ENCODE measurements around the gene CSF3R. TPM values are rescaled to one million over a fixed set of nuclear protein-coding genes. Genes with fewer than 3 reads are reported as not detected.

CSF3R gene
- total RNA-seq, 1 donor from 2014 or later = not detected

DNA sequence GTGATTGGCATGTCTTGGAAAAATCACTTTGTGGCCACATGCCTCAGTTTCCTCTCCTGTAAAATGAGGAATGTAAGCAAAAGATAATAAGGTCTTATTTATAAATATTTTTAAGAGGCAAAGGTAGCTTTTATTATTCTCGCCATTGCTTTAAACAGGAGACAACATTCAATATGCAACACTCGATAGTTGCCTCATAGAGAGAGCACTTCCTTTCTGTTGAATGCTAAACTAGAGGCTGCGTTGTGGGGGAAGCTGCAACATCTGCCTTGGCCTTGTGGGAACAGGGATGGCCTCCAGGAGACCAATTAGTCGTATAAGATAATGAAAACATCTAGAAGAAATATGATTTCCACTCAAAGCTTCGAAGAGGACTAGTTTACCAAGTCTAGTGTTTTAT, 36.0 kb downstream of the CSF3R start:
- peaks cover 5% of the 10 kb centered on the region for H3K9me3 Mint-ChIP-seq (ENCODE audit: unreplicated experiment)
- peak overlapping the region; percentile 50 for H3K27ac Mint-ChIP-seq (ENCODE audit: unreplicated experiment)
- no peak for DNase-seq
- H3K36me3 Mint-ChIP-seq (ENCODE audit: unreplicated experiment) = no peaks in the 10 kb centered on the region
- peaks cover 6% of the 10 kb centered on the region for H3K27me3 Mint-ChIP-seq (ENCODE audit: unreplicated experiment)
- TF ChIP-seq, protein P1, sequence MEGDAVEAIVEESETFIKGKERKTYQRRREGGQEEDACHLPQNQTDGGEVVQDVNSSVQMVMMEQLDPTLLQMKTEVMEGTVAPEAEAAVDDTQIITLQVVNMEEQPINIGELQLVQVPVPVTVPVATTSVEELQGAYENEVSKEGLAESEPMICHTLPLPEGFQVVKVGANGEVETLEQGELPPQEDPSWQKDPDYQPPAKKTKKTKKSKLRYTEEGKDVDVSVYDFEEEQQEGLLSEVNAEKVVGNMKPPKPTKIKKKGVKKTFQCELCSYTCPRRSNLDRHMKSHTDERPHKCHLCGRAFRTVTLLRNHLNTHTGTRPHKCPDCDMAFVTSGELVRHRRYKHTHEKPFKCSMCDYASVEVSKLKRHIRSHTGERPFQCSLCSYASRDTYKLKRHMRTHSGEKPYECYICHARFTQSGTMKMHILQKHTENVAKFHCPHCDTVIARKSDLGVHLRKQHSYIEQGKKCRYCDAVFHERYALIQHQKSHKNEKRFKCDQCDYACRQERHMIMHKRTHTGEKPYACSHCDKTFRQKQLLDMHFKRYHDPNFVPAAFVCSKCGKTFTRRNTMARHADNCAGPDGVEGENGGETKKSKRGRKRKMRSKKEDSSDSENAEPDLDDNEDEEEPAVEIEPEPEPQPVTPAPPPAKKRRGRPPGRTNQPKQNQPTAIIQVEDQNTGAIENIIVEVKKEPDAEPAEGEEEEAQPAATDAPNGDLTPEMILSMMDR (IDR thresholded peaks at IDR 0.05; ENCODE audit: partially characterized antibody, unreplicated experiment) = no peak
- H3K4me1 Mint-ChIP-seq (ENCODE audit: low read depth, unreplicated experiment) = peaks cover 28% of the 10 kb centered on the region
- no peak overlapping the region for H3K4me3 Mint-ChIP-seq (ENCODE audit: unreplicated experiment)

DNA sequence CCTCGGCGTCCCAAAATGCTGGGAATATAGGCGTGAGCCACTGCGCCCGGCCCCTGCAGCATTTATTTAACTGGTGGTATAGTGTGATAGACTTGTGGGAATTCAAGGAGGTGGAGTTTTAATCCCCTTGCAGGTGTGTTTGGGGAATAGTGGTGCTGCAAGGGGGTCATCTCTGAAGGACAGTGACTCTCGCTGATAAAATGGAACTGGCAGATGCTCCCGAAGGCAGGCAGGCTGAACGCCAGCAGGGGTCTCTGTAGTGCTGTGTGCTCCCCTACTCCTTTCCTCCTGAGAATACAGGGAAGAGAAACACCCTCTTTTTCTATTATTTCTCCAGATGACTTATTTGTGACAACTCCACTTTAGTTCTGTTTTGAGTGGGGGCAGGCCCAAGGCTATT, 36.4 kb downstream of the CSF3R start:
- H3K9me3 Mint-ChIP-seq (ENCODE audit: unreplicated experiment) = peaks cover 4% of the 10 kb centered on the region
- TF ChIP-seq, protein P1 (IDR thresholded peaks at IDR 0.05; ENCODE audit: partially characterized antibody, unreplicated experiment) = no peak
- peaks cover 24% of the 10 kb centered on the region for H3K4me1 Mint-ChIP-seq (ENCODE audit: low read depth, unreplicated experiment)
- DNase-seq = peak; percentile 62
- peaks cover 2% of the 10 kb centered on the region for H3K27me3 Mint-ChIP-seq (ENCODE audit: unreplicated experiment)
- no peak overlapping the region for H3K4me3 Mint-ChIP-seq (ENCODE audit: unreplicated experiment)
- H3K36me3 Mint-ChIP-seq (ENCODE audit: unreplicated experiment) = no peaks in the 10 kb centered on the region
- H3K27ac Mint-ChIP-seq (ENCODE audit: unreplicated experiment) = peak overlapping the region; percentile 46

DNA sequence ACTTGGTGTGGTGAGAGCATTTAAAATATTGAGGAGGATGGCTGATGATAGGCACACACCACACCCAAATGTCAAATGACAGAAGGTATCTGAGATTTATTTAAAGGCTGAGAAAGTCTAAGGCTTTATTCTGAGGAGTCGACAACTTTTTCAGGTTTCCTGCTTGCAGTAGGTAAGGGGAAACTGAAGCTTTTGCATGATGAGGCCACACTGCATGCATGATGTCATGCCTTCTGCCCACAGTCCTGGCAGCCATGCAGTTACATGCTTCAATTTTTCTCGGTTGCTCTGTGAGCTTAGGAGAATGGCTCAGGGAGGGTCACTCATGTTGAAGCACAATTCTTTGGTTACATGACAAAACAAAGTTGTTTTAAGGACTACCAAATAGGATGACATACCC, 39.4 kb downstream of the CSF3R start:
- Mint-ChIP-seq H3K27me3 (ENCODE audit: unreplicated experiment) (no peaks in the 10 kb centered on the region), H3K4me3 (ENCODE audit: unreplicated experiment) (no peak overlapping the region), H3K4me1 (ENCODE audit: low read depth, unreplicated experiment) (peaks cover 24% of the 10 kb centered on the region), H3K27ac (ENCODE audit: unreplicated experiment) (no peak overlapping the region), H3K36me3 (ENCODE audit: unreplicated experiment) (no peaks in the 10 kb centered on the region), H3K9me3 (ENCODE audit: unreplicated experiment) (peaks cover 1% of the 10 kb centered on the region)
- no peak for DNase-seq
- TF ChIP-seq, protein P1 (IDR thresholded peaks at IDR 0.05; ENCODE audit: partially characterized antibody, unreplicated experiment) = no peak

DNA sequence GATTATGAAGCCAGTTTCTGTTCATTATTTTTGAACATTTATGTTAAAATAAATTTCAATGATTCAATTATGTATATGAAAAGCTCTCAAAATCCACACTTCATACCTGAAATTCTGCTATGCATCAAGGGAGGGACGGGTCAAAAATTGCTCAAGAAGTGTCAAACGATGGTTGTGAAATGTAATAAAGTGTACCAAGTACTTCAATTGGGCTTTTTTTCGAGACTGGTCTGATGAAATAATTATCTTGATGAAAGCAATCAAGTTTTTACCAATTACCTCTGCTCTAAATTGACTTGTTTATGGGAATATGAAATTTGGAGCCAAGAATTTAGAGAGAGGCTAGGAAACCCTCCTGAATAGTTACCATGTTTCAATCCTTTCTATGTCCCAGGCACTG, 40.4 kb downstream of the CSF3R start:
- Mint-ChIP-seq H3K27me3 (ENCODE audit: unreplicated experiment) (no peaks in the 10 kb centered on the region), H3K4me3 (ENCODE audit: unreplicated experiment) (no peak overlapping the region)

DNA sequence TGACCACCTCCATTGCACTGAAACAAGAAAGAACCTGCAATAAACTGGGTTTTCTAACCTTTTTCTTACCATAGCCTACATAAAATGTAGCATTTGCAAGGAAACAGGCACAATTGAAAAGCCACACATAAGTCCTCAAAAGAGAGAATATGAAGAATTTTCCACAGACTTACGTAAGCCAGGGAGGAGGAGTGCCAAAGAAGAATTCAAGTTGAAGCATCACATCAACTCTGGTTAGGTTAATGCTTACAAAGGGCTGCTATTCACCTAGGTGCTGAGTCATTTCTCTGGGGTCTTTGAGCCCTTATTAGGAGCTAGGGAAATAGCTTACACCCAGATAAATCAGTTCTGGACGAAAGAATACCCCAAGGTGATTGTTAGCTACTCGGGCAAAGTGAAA, 42.1 kb downstream of the CSF3R start:
- TF ChIP-seq, protein P1 (IDR thresholded peaks at IDR 0.05; ENCODE audit: partially characterized antibody, unreplicated experiment) = no peak
- DNase-seq = no peak
- H3K4me1 Mint-ChIP-seq (ENCODE audit: low read depth, unreplicated experiment) = peaks cover 12% of the 10 kb centered on the region
- no peaks in the 10 kb centered on the region for H3K27me3 Mint-ChIP-seq (ENCODE audit: unreplicated experiment)
- H3K9me3 Mint-ChIP-seq (ENCODE audit: unreplicated experiment) = peaks cover 1% of the 10 kb centered on the region
- no peak overlapping the region for H3K4me3 Mint-ChIP-seq (ENCODE audit: unreplicated experiment)
- no peaks in the 10 kb centered on the region for H3K36me3 Mint-ChIP-seq (ENCODE audit: unreplicated experiment)
- no peak overlapping the region for H3K27ac Mint-ChIP-seq (ENCODE audit: unreplicated experiment)

More for the DNA sequence above, 40.4 kb downstream of the CSF3R start:
- TF ChIP-seq, protein P1 (IDR thresholded peaks at IDR 0.05; ENCODE audit: partially characterized antibody, unreplicated experiment) = no peak
- no peaks in the 10 kb centered on the region for H3K36me3 Mint-ChIP-seq (ENCODE audit: unreplicated experiment)
- peaks cover 1% of the 10 kb centered on the region for H3K9me3 Mint-ChIP-seq (ENCODE audit: unreplicated experiment)
- DNase-seq = no peak
- H3K4me1 Mint-ChIP-seq (ENCODE audit: low read depth, unreplicated experiment) = peaks cover 21% of the 10 kb centered on the region
- H3K27ac Mint-ChIP-seq (ENCODE audit: unreplicated experiment) = no peak overlapping the region

Data from glutamatergic neuron (in vitro differentiated cells).